GM12892 (cell line): ENCODE results near the gene HBM.

Experiments used
- POLR2A ChIP-seq: IDR thresholded peaks from 2 replicates; pipeline ENCODE4 v1.6.1; 2011; ENCODE audit warnings: low read depth, low read length, control low read depth
- TAF1 ChIP-seq: IDR thresholded peaks from 2 replicates; pipeline ENCODE4 v1.6.1; 2011; ENCODE audit warnings: low read depth, mild to moderate bottlenecking, control low read depth, low read length, borderline replicate concordance

DNA sequence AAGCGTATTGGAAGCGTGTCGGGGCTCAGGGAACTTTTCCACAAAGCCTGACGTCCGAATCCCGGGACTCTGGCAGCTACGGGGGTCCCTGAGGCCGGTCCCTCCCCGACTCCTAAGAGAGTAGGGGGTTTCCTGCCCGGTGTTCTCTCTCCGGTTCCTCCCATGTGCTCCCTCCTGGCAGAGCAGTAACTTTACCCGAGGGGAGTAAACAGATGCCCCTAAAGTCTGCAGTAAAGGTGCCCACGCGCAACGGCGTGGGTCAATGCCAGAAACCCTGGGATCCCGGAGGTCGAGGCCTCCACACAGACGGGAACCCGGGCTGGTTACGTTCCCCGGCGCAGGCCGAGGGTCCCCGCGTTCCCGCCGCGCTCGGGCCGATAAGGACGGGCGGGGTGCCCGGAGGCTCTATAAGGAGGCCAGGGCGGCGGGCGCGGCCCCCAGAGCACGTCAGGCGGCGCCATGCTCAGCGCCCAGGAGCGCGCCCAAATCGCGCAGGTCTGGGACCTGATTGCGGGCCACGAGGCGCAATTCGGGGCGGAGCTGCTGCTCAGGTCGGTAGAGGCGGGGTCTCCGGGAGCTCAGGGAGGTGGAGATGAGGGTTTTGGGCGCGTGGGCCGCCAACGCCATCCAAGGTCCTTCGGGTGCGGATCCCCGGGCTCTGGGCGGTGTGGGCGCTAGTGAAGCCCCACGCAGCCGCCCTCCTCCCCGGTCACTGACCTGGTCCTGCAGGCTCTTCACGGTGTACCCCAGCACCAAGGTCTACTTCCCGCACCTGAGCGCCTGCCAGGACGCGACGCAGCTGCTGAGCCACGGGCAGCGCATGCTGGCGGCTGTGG, at the start of gene HBM:
- TF ChIP-seq POLR2A = no peak
- no peak for TF ChIP-seq TAF1
